ENCODE data around the gene FOXL1. TPM values are rescaled to one million over a fixed set of nuclear protein-coding genes. Genes with fewer than 3 reads are reported as not detected.

The FOXL1 gene
- total RNA-seq, 1 donor from 2014 or later, result 0.30 TPM

Other genes with a start within 250 kb of the FOXL1 start
- not detected for gene FOXF1, start 68.0 kb upstream of the FOXL1 start, total RNA-seq
- gene MTHFSD, start 23.3 kb upstream of the FOXL1 start, total RNA-seq, result 16.1 TPM
- gene FOXC2, start 11.7 kb upstream of the FOXL1 start, total RNA-seq, result 0.10 TPM